Smooth muscle cell (in vitro differentiated cells): ENCODE data around the gene ATP5MC2. TPM values are rescaled to one million over a fixed set of nuclear protein-coding genes. Genes with fewer than 3 reads are reported as not detected.
A peak's percentile ranks its signal among the peaks of the same experiment; 100 is the strongest.

Experiments
- DNase-seq: peaks from one replicate; lab custom pipeline; 2025; ENCODE audit not compliant: unreplicated experiment; lab: John Stamatoyannopoulos, UW
- H2AFZ ChIP-seq: fragments of 200-600 bp; sonication (generic); 2 replicates; pipeline ENCODE4 v1.6.0; 2016; ENCODE audit warnings: antibody characterized with exemption, low read depth, mild to moderate bottlenecking
- H3F3A ChIP-seq: fragments of 200-600 bp; sonication (generic); 2 replicates; pipeline ENCODE4 v1.6.0; 2017; ENCODE audit warnings: antibody characterized with exemption, low read depth
- H3K27ac ChIP-seq: fragments of 200-600 bp; sonication (generic); 2 replicates; pipeline ENCODE4 v1.5.1; 2016; ENCODE audit warnings: low read depth, mild to moderate bottlenecking
- H3K27me3 ChIP-seq: fragments of 200-600 bp; sonication (generic); 2 replicates; pipeline ENCODE4 v1.6.1; 2016; ENCODE audit warnings: low read depth, mild to moderate bottlenecking
- H3K36me3 ChIP-seq: fragments of 200-600 bp; sonication (generic); 2 replicates; pipeline ENCODE4 v1.5.1; 2016; ENCODE audit warnings: low read depth
- H3K4me1 ChIP-seq: fragments of 200-600 bp; sonication (generic); 2 replicates; pipeline ENCODE4 v1.5.1; 2016; ENCODE audit warnings: low read depth
- H3K4me2 ChIP-seq: fragments of 200-600 bp; sonication (generic); 2 replicates; pipeline ENCODE4 v1.6.0; 2016; ENCODE audit warnings: mild to moderate bottlenecking
- H3K4me3 ChIP-seq: fragments of 200-600 bp; sonication (generic); 2 replicates; pipeline ENCODE4 v1.5.1; 2016; ENCODE audit warnings: mild to moderate bottlenecking
- H3K79me2 ChIP-seq: fragments of 200-600 bp; sonication (generic); 2 replicates; pipeline ENCODE4 v1.6.0; 2016; ENCODE audit warnings: low read depth, mild to moderate bottlenecking
- H3K9ac ChIP-seq: fragments of 200-600 bp; sonication (generic); 2 replicates; pipeline ENCODE4 v1.6.0; 2016; ENCODE audit warnings: low read depth
- H3K9me3 ChIP-seq: fragments of 200-600 bp; sonication (generic); replicated peaks from 2 replicates; pipeline ENCODE4 v1.5.1; 2016; ENCODE audit warnings: low read depth
- H4K20me1 ChIP-seq: fragments of 200-600 bp; sonication (generic); 2 replicates; pipeline ENCODE4 v1.6.0; 2016; ENCODE audit warnings: low read depth
- WGBS: methylation state at CpG from one replicate; pipeline ENCODE4 v1.1.7; 2016; ENCODE audit warnings: low lambda C conversion rate; 5-methylcytosine and 5-hydroxymethylcytosine counted together
- polyA plus RNA-seq: library from polyadenylated mRNA; unstranded; fragments of >200 nt; fragmentation: Nextera tagmentation; extraction: Ambion mirVana; gene quantifications from 2 replicates; pipeline ENCODE4 v1.2.1, GENCODE V29; 2016
- total RNA-seq: library from RNA; depleted of rRNA; stranded (reverse); fragments of >200 nt; gene quantifications from 2 replicates; pipeline ENCODE4 v1.2.3, GENCODE V29; 2014
- TF ChIP-seq, protein P1 (sequence below): fragments of 200-600 bp; sonication (generic); IDR thresholded peaks from 2 replicates; pipeline ENCODE4 v1.5.1; 2017; ENCODE audit warnings: borderline replicate concordance, mild to moderate bottlenecking, antibody characterized with exemption; ENCODE audit not compliant: insufficient read depth, poor library complexity, severe bottlenecking

ATP5MC2 gene
- total and polyA plus RNA-seq, 2 experiments from 2014 or later, result 261 to 320 TPM

GRCh38 chr12:53659011-53659551, 16.8 kb downstream of the ATP5MC2 start:
- Histone ChIP-seq H4K20me1 (no peaks in the 10 kb centered on the region), H3K4me3 (no peak overlapping the region), H3K79me2 (no peaks in the 10 kb centered on the region), H3K27ac (peak overlapping the region; percentile 71), H3K9me3 (no peaks in the 10 kb centered on the region), H3K4me1 (peaks cover 28% of the 10 kb centered on the region), H3K36me3 (no peaks in the 10 kb centered on the region), H3F3A (peaks cover 5% of the 10 kb centered on the region), H3K9ac (no peak overlapping the region), H3K27me3 (no peaks in the 10 kb centered on the region), H3K4me2 (peak overlapping the region; percentile 55), H2AFZ (no peak overlapping the region)
- WGBS, result 23% methylated on average over 3 of the region's 3 CpGs
- DNase-seq, result no peak
- TF ChIP-seq, protein P1, sequence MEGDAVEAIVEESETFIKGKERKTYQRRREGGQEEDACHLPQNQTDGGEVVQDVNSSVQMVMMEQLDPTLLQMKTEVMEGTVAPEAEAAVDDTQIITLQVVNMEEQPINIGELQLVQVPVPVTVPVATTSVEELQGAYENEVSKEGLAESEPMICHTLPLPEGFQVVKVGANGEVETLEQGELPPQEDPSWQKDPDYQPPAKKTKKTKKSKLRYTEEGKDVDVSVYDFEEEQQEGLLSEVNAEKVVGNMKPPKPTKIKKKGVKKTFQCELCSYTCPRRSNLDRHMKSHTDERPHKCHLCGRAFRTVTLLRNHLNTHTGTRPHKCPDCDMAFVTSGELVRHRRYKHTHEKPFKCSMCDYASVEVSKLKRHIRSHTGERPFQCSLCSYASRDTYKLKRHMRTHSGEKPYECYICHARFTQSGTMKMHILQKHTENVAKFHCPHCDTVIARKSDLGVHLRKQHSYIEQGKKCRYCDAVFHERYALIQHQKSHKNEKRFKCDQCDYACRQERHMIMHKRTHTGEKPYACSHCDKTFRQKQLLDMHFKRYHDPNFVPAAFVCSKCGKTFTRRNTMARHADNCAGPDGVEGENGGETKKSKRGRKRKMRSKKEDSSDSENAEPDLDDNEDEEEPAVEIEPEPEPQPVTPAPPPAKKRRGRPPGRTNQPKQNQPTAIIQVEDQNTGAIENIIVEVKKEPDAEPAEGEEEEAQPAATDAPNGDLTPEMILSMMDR, result no peak

DNA sequence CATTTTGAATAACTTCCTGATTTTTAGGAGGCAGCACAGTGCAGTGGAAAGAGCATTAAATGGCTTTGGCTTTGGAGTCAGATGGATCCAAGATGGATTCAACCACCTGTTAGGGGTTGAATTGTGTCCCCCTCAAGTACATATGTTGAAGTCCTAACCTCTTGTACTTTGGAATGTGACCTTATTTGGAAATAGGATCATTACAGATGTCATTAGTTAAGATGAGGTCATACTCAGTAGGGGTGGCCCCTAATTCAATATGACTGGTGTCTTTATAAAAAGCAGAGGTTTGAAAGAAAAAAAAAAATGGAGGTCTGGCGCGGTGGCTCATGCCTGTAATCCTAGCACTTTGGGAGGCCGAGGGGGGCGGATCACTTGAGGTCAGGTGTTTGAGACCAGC, 18.8 kb downstream of the ATP5MC2 start:
- Histone ChIP-seq H3K79me2 (no peaks in the 10 kb centered on the region), H3K9ac (no peak overlapping the region), H3K9me3 (no peaks in the 10 kb centered on the region), H3K4me2 (no peak overlapping the region), H2AFZ (no peak overlapping the region), H3K4me1 (peaks cover 28% of the 10 kb centered on the region), H3K36me3 (no peaks in the 10 kb centered on the region), H3K4me3 (no peak overlapping the region), H3K27me3 (no peaks in the 10 kb centered on the region), H3K27ac (no peak overlapping the region), H3F3A (peaks cover 5% of the 10 kb centered on the region), H4K20me1 (no peaks in the 10 kb centered on the region)
- 95% methylated on average over 4 of the region's 4 CpGs for WGBS
- no peak for DNase-seq
- TF ChIP-seq, protein P1, result no peak

DNA sequence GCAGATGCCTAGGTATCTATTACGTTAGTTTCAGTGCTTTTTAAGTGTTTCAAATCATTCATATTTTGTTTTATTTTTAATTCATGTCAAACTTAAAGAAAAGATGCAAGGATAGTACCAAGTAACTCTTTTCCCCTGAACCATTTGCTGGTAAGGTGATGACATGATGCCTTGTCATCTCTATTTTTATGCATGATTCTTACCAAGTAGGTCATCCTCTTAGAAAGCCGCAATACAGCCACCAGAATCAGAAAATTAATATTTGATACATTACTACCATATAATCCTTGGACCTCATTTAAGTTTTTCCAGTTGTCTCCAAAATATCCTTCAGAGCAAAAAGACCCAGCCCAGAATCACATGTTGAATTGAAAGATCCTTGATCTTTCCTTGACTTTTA, 22.3 kb downstream of the ATP5MC2 start:
- no peak overlapping the region for H3K4me3 ChIP-seq
- 95% methylated on average over 2 of the region's 2 CpGs for WGBS
- TF ChIP-seq, protein P1, result no peak

GRCh38 chr12:53652366-53652765, 23.5 kb downstream of the ATP5MC2 start:
- no peak overlapping the region for H3K4me2 ChIP-seq
- 73% methylated on average over 1 of the region's 1 CpG for WGBS
- no peaks in the 10 kb centered on the region for H3K4me1 ChIP-seq
- no peak for DNase-seq
- no peaks in the 10 kb centered on the region for H3K27me3 ChIP-seq
- H3K27ac ChIP-seq, result no peak overlapping the region
- H3K79me2 ChIP-seq, result no peaks in the 10 kb centered on the region
- H3K36me3 ChIP-seq, result no peaks in the 10 kb centered on the region
- H3F3A ChIP-seq, result no peaks in the 10 kb centered on the region
- no peaks in the 10 kb centered on the region for H4K20me1 ChIP-seq
- no peaks in the 10 kb centered on the region for H3K9me3 ChIP-seq
- H3K9ac ChIP-seq, result no peak overlapping the region
- no peak overlapping the region for H3K4me3 ChIP-seq
- H2AFZ ChIP-seq, result no peak overlapping the region
- TF ChIP-seq, protein P1, result no peak

More for the DNA sequence above, 22.3 kb downstream of the ATP5MC2 start:
- Histone ChIP-seq H3K27me3 (no peaks in the 10 kb centered on the region), H3F3A (no peaks in the 10 kb centered on the region), H2AFZ (no peak overlapping the region), H3K27ac (no peak overlapping the region), H3K4me2 (no peak overlapping the region), H3K9me3 (no peaks in the 10 kb centered on the region), H3K36me3 (no peaks in the 10 kb centered on the region), H3K79me2 (no peaks in the 10 kb centered on the region), H3K4me1 (peaks cover 9% of the 10 kb centered on the region), H3K9ac (no peak overlapping the region), H4K20me1 (no peaks in the 10 kb centered on the region)
- DNase-seq, result no peak
